GM18951 (cell line): Measurements from ENCODE around the gene CT45A9.
"Not testable (repeated sequence)": the region's sequence is repeated elsewhere in the genome, so short reads cannot be mapped to it uniquely, and the experiment has no call there.

Experiments used
- POLR2A ChIP-seq: IDR thresholded peaks from 4 replicates; pipeline ENCODE4 v1.6.1; 2011; ENCODE audit warnings: mild to moderate bottlenecking; ENCODE audit not compliant: insufficient read length, insufficient read depth; ENCODE audit errors: extremely low read depth
- in situ Hi-C: fragments of 300-500 bp; cut with MboI; formaldehyde crosslinking; loops from one replicate; pipeline ENCODE4 v1.12.0; 2022; ENCODE audit warnings: low sequenced_read_pairs, mixed read lengths, inconsistent platforms; ENCODE audit not compliant: unreplicated experiment

The CT45A9 gene, protein sequence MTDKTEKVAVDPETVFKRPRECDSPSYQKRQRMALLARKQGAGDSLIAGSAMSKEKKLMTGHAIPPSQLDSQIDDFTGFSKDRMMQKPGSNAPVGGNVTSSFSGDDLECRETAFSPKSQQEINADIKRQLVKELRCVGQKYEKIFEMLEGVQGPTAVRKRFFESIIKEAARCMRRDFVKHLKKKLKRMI

DNA sequence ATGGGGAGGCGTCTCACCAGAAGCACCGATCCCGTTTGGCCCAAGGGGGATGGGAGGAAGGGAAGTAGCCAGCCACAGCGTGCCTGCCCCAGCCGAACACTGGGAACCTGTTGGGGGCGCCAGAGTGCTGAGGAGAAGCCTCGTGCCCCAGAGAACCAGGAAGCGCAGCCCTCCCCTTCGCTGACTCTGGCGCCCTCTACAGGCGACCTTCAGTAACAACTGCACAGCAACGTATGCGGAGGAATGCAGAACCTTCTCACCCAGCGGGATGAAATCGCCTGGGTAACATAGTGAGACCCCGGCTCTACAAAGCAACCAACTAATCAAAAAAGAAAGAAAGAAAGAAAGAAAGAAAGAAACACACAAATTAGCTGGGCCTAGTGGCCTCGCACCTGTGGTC lies at the start of gene CT45A9:
CT45A9 (minus strand) TSS at position 101 of the 400 bp plus-strand sequence. CDS start 3,751 bp downstream, outside the sequence.
- in situ Hi-C loops: not testable (repeated sequence)

DNA sequence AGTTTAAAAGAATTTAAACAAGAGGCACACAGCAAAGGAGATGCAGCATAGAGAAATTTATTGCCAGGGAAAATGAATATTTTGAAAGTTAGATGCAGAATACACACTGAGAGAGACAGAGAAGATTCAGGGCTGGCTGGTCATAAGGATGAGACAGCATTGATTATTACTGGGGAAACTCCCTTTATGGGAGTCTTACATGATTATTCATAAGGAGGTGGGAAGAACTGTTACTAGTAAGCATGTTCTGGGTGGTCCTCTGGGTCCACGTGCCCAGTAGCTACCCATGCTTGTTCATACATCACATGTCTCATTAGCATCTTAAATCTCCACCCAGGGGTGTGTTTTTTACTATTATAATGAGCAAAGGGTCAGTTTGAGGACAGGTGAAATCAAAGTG lies 48.9 kb upstream of the CT45A9 start:
- in situ Hi-C loops: not testable (repeated sequence)

DNA sequence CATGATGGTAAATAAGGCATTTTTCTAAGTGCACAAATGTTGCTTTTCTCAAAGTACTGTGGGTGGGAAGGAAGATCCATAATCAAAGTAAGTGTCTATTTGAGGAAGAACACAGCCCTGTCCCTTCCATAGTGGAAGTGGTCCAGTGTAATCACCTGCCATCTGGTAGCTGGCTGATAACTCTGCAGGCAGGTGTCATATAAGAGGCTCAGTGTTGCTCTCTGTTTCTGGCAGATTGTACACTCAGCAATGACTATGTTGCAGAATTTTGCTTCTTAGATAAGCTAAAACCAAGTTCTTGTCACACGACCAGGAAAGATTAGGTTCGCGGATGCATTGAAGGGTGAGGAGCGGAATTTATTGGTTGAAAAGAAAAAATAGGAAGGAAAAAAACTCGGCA lies 42.8 kb upstream of the CT45A9 start:
- in situ Hi-C loops: no loop called here
- no peak for TF ChIP-seq POLR2A

DNA sequence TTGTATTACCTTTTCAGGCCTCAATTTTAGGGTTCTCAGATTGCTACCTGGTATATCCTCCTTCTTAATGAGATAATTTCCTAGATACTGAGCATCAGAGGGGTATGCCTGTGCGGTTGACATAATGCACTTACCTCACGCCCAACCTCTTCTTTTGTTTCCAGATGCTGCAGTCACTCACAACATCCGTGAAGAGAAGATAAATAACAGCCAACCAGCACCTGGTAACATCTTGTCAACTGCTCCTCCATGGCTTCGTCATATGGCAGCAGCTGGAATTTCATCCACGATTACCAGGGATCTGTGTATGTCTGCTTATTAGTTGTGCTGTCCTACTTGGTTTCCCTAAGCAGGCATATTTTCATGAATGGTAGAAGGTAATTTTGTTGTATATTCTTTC lies 38.6 kb upstream of the CT45A9 start:
- no peak for TF ChIP-seq POLR2A
- in situ Hi-C loops: no loop called here

DNA sequence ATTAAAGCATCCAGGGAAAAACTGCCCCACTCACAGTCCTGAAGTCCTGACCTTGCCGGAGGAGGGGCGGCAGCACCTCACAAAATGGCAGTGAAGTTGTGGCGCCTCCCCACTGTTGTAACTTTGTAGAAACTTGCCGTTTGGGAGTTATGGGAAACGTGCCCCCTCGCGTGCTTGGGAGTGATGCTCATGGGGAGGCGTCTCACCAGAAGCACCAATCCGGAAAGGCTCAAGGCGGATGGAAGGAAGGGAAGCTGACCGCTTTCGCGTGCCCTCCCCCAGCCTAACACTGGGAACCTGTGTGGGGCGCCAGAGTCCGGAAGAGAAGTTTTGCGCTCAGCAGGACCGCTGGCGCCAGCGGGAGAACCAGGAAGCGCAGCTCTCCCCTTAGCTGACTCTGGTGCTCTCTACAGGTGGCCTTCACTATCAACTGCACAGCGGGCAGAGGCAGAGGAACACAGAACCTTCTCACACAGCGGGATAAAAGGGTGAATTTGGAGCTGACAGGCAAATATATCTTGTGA lies 21.7 kb upstream of the CT45A9 start, which contains the start of the genes CT45A10 and SAGE1:
CT45A10 (minus strand) TSS at position 151 of the 524 bp plus-strand sequence. CDS start 8,100 bp downstream, outside the sequence.
SAGE1 (plus strand) TSS at position 423 of the 524 bp plus-strand sequence. CDS start 2,527 bp downstream, outside the sequence.
- no peak for TF ChIP-seq POLR2A
- in situ Hi-C loops: no loop called here

DNA sequence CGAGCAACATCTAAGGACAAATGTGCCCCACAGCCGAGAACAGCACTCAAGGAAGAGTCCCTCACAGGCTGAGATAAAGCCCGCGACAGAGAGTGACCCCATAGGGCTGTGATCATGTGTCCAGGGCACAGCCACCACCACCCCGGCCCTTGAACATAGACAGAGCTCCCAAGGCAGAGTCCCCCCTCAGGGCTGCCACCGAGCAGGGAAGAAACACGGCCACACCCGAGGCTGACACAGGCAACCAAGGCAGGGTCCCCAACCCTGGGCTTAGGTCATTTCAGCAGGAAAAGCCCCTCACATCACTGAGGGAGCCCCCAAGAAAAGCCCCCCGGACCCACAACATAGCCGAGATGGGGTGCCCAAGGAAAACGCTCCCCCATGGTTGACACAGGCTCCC lies 21.2 kb upstream of the CT45A9 start:
- in situ Hi-C loops: no loop called here
- no peak for TF ChIP-seq POLR2A

DNA sequence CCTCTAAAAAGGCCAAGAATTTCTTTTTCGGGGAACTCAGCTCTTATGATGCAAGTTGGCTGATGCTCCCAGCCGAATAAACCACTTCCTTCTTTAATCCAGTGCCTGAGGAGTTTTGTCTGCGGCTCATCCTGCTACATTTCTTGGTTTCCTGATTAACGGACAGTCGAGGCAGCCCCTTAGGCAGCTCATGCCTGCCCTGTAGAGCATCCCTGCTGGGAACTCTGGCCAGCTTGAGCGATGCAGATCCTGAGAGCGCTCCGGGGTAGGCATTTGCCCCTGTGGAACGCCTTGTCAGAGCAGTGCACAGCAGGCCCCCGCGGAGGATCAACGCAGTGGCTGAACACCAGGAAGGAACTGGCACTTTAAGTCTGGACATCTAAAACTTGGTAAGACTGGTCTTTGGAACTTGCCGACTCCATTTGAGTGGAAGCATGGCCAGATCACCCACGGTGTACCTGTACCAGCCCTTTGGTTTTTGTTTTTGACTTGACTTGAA lies 18.5 kb upstream of the CT45A9 start:
- in situ Hi-C loops: no loop called here

DNA sequence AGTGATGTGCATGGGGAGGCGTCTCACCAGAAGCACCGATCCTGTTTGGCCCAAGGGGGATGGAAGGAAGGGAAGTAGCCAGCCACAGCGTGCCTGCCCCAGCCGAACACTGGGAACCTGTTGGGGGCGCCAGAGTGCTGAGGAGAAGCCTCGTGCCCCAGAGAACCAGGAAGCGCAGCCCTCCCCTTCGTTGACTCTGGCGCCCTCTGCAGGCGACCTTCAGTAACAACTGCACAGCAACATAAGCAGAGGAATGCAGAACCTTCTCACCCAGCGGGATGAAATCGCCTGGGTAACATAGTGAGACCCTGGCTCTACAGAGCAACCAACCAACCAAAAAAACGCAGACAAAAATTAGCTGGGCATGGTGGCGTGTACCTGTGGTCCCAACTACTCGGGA lies 17.4 kb upstream of the CT45A9 start:
- in situ Hi-C loops: not testable (repeated sequence)

More for the DNA sequence above, 18.5 kb upstream of the CT45A9 start:
- no peak for TF ChIP-seq POLR2A

DNA sequence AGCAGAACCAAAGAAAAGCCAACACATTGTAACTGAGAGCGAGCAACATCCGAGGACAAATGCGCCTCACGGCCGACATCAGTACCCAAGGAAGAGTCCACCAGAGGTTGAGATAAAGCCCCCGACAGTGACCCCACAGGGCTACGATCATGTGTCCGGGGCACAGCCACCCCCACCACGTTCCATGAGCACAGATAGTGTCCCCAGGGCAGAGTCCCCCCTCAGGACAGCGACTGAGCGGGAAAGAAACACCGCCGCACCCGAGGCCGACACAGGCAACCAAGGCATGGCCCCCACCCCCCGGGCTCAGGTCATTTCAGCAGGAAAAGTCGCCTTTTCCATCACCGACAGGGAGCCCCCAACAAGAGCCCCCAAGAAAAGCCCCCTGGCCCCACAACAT lies 16.6 kb upstream of the CT45A9 start:
- in situ Hi-C loops: not testable (repeated sequence)

DNA sequence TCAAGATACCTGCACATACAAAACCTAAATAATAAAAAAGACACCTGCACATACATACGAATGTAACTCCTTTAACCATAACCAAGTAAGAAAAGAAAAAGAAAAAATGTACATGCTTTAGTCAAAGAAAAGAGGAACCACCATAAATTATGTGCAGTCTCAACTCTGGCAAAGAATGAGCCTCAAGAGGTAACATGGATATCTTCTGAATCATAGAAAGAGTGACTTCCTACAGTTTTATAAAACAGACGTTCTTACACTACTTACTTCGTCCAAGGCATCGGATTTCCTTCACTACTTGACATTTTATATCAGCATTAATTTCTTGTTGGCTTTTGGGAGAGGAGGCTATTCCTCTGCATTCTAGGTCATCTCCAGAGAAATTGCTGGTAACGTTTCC lies 11.1 kb upstream of the CT45A9 start:
- in situ Hi-C loops: not testable (repeated sequence)

DNA sequence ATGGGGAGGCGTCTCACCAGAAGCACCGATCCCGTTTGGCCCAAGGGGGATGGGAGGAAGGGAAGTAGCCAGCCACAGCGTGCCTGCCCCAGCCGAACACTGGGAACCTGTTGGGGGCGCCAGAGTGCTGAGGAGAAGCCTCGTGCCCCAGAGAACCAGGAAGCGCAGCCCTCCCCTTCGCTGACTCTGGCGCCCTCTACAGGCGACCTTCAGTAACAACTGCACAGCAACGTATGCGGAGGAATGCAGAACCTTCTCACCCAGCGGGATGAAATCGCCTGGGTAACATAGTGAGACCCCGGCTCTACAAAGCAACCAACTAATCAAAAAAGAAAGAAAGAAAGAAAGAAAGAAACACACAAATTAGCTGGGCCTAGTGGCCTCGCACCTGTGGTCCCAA lies 17.2 kb downstream of the CT45A9 start, which contains the start of gene CT45A8:
CT45A8 (minus strand) TSS at position 101 of the 400 bp plus-strand sequence. CDS start 3,755 bp downstream, outside the sequence.
- in situ Hi-C loops: not testable (repeated sequence)

DNA sequence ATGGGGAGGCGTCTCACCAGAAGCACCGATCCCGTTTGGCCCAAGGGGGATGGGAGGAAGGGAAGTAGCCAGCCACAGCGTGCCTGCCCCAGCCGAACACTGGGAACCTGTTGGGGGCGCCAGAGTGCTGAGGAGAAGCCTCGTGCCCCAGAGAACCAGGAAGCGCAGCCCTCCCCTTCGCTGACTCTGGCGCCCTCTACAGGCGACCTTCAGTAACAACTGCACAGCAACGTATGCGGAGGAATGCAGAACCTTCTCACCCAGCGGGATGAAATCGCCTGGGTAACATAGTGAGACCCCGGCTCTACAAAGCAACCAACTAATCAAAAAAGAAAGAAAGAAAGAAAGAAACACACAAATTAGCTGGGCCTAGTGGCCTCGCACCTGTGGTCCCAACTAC lies 34.4 kb downstream of the CT45A9 start, which contains the start of gene CT45A7:
CT45A7 (minus strand) TSS at position 101 of the 400 bp plus-strand sequence. CDS start 3,747 bp downstream, outside the sequence.
- in situ Hi-C loops: not testable (repeated sequence)

DNA sequence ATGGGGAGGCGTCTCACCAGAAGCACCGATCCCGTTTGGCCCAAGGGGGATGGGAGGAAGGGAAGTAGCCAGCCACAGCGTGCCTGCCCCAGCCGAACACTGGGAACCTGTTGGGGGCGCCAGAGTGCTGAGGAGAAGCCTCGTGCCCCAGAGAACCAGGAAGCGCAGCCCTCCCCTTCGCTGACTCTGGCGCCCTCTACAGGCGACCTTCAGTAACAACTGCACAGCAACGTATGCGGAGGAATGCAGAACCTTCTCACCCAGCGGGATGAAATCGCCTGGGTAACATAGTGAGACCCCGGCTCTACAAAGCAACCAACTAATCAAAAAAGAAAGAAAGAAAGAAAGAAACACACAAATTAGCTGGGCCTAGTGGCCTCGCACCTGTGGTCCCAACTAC lies 51.7 kb downstream of the CT45A9 start, which contains the start of gene CT45A2:
CT45A2 (minus strand) TSS at position 101 of the 400 bp plus-strand sequence. CDS start 3,747 bp downstream, outside the sequence.
- in situ Hi-C loops: not testable (repeated sequence)
